ENCODE measurements around the gene PDE3B. TPM values are rescaled to one million over a fixed set of nuclear protein-coding genes. Genes with fewer than 3 reads are reported as not detected.
"Not testable (repeated sequence)": the region's sequence is repeated elsewhere in the genome, so short reads cannot be mapped to it uniquely, and the experiment has no call there.

PDE3B gene
- 1 to 10 TPM; 1.3 to 4.3 (median 2.1) TPM for polyA plus RNA-seq (ENCODE audit: insufficient read length in 10 of 10)
- long read RNA-seq, donor 1 = 0 reads
- long read RNA-seq, donor 2 = 0 reads
- long read RNA-seq, donor 3 = 0 reads
- long read RNA-seq, donor 4 = 0 reads
- long read RNA-seq, donor 5, full-length matches to known transcripts = 2 of 2 reads
- long read RNA-seq, donor 5, partial matches to known transcripts = 0 of 2 reads
- long read RNA-seq, donor 5, other reads (novel, unspliced or antisense) = 0 of 2 reads
- long read RNA-seq, donor 6 = 0 reads
- long read RNA-seq, donor 7, full-length matches to known transcripts = 1 of 1 reads
- long read RNA-seq, donor 7, partial matches to known transcripts = 0 of 1 reads
- long read RNA-seq, donor 7, other reads (novel, unspliced or antisense) = 0 of 1 reads
- long read RNA-seq, donor 8 = 0 reads
- long read RNA-seq, donor 9 = 0 reads

DNA sequence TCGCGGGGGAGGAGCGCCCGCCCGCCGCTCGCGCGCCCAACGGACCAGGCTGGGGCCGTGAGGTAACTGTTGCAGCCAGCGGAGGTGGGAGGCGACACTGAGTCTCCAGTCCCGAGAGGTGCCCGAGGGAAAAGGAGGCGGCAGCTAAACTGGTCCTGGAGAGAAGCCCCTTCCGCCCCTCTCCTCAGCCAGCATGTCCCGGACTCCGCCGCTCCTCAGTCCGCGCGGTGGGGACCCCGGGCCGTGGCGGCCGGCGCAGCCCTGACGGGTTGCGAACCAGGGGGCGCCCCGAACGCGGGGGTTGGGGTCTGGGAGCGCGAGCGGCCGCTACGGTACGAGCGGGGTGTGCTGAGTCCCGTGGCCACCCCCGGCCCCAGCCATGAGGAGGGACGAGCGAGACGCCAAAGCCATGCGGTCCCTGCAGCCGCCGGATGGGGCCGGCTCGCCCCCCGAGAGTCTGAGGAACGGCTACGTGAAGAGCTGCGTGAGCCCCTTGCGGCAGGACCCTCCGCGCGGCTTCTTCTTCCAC, at the start of gene PDE3B:
PDE3B (plus strand) TSS at position 108 of the 529 bp plus-strand sequence; CDS start at position 380, 272 bp downstream.
- peak; percentile 53 to 85 (median 71) for DNase-seq

- DNase-seq = not testable (repeated sequence)
Measured at GRCh38 chr11:14595261-14595660, 48.3 kb upstream of the PDE3B start.

DNA sequence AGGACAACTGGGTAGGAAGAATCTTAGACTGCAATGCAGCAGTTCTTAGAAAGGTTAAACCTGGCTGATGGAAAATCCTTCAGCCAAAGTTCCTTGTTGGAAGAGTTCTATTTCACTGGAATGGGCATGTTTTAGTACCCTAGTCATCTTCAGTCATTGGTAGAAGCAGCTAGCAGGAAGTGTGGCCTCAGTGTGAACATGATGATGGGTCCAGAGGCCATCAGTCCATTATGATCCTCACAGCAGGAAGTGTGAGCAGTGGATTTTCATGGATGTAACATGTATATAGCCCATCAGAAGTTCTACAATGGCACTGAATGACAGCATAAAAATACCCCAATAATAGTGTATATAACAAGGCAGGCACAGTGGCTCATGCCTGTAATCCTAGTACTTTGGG, 35.9 kb upstream of the PDE3B start:
- no peak for DNase-seq

- no peak for DNase-seq
Measured at GRCh38 chr11:14609902-14610301, 33.7 kb upstream of the PDE3B start.

DNA sequence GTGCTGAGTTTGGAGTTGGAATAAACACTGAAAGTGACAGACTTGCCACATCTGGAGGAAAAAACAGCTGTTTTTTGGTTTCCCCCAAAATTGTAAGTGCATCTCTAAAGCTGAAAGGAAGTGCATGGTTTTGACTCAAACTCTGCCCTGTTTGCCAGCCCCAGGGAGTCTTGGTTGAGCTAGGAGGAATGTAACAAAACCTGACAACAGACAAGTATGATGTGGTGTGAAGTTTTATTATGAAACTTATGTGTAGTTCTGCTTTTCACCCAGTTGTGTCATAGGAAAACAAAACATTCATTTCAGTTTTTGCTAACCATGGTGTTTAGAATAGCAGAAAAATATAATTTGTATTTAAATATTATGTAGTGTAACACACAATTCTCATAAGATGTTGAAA, 31.7 kb upstream of the PDE3B start:
- peak in 1 of 3 donors; percentile 2 for DNase-seq

DNA sequence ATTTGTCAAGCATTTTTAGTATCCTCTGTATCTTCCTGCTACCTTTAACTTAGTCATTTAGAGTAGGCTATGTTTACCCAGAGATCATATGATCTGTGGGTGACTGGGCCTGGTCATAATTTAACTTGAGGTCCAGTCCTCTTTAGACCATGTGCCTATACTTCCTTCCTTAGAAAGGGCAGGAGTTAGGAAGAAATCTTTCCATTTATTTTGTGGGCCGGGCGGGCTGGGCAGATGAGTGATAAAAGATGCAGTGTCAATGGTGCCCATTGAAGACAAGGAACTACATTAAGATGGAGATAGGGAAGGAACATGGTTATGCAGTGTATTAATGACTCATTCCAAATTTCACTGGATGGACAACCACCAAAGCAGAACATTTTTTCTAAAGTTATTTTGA, 30.9 kb upstream of the PDE3B start:
- no peak for DNase-seq

DNA sequence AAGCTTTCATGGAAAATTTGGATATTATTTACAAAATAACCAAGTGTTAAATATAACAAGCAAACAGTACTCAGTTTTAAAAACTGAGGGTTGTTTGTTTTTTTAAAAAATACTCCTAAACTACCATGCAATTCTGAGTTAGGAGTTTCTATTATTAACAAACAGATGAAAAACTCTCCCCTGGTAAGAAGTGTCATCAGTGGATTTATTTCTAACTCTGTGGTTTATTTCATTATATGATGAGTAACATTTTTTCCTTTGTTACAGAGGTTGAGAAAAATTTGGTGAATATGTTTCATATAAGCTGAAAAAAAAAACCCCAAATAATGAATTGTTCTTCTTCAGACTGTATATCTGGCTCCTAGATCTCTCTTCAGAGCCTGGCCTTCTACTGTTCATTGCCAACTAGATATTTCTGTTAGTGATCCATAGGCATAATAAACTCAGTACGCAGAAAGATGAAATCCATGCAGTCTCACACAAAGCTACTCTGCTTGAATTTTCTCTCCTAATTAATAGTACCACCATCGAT, 29.4 kb upstream of the PDE3B start:
- DNase-seq = no peak

- no peak for DNase-seq
Measured at GRCh38 chr11:14617241-14618027, 26.2 kb upstream of the PDE3B start.

DNA sequence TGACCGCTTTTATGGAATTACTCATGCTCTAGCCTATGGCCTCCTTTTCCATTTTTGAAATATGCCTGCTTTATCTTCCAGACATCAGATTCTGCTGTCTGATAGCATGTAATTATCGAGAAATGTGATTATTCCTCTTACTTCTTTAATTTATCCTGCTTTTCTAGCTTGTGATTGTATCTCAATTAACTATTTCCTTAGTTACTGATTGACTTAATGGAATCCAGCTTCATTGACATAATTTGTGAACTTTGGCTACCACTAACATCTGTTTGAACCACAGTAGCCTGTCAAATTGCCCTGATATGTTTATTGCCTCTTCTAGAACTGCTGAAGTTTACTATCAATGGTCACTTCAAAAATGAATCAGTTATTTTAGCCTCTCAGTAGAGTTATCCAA, 25.5 kb upstream of the PDE3B start:
- DNase-seq = no peak

DNA sequence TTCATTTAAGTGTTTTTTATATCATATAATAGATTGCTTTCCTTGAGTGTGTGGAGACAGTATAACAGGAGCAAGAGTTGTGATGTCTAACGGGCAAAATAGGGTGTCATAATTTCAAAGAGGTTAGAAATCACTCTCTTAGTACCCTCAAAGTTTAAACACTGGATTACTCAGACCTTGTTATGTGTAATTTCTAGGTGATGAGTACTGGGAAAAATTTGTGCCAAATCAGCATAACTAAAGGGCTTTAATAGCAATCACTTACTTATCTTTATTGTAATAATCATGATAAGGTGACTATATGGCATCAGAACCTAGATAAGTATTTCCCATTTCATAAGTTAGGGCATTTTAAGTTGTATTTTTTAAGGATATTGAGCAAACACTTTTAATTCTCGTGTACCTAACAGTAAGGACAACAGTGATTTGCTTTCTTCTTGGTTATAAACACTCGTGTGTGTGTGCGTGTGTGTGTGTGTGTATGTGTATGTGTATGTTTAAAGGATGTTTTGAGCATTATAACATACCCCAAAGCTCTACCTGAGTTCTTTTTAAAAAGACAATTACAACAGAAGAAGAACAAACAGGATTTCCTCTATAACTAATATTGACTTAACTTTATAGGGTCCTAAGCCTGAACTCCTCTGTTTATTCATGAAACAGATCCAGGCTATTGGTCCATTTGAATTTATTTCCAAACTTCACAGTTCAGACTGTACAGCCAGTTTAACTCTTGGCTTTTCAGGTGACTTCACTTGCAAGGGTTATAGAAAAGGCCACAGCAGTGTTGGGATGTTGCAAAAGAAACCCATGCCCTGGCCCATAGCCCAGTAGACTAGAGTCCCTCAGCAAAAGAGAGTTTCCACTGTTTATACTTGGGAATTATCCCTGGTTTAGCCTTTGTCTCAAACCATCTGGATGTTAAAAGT, 23.7 kb upstream of the PDE3B start:
- peak in 1 of 3 donors; percentile 2 for DNase-seq

DNA sequence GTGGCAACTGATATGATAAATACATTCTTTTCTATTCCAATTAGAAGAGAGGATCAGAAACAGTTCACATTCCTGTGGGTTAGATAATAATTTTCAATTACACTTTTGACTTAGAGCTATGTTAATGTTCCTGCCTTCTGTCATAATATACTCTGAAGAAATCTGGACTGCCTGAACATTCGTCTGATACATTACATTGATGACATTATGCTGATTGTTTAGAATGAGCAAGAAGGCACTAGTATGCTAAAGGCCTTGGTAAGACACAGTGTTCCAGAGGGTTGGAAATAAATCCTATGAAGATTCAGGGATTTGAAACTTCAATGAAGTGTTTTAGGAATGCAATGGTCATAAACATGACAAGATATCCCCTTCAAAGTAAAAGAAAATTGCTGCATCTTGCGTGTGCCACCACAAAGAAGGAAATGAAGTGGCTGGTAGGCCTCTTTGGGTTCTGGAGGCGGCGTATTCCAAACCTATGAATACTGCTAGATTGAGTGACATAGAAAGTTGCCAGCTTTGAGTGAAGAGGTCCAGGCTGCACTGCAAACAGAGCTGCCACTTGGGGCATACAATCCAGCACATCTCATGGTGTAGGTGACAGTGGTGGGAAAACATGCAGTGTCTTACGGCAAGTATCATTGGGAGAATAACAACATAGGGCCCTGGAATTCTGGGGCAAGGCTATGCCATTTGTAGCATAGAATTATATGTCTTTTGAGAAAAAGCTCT, 21.2 kb upstream of the PDE3B start:
- no peak for DNase-seq

DNA sequence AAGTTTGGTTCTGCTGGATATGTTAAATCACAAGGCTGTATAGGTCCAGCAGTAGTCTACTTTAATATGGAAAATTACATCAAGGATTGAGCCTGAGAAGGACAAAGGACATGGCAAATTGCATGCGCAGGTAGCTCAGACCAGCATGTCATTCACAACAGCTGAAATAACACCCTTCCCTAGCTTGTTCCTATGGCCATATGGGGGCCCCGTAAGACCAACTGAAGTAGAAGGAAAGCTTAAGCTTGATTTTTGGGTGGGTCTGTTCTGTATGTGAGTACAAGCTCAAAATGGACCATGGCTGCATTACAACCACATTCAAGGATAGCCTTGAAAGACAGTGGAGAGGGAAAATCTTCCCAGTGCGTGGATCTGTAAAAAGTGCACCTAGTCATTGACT, 20.6 kb upstream of the PDE3B start:
- no peak for DNase-seq

GRCh38 chr11:14625586-14626205, 17.9 kb upstream of the PDE3B start:
- peak in 1 of 3 donors; percentile 20 for DNase-seq

DNA sequence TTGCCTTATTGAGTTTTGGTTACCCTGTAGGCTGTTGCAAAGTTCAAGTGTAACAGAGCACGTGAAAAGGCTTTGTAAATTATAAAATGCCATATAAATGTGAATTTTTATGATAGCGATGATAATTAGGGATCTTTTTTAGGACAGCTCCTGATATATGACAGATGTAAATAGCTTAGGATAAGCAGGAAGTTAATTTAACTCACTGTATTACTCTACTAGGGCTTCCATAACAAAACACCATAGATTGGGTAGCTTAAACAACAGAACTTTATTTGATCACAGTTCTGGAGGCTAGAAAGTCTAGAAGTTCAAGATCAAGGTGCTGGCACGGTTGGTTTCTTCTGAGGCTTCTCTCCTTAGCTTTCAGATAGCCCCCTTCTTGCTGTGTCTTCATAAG, 17.0 kb upstream of the PDE3B start:
- no peak for DNase-seq

GRCh38 chr11:14633506-14634224, 9.9 kb upstream of the PDE3B start:
- not testable (repeated sequence) for DNase-seq

DNA sequence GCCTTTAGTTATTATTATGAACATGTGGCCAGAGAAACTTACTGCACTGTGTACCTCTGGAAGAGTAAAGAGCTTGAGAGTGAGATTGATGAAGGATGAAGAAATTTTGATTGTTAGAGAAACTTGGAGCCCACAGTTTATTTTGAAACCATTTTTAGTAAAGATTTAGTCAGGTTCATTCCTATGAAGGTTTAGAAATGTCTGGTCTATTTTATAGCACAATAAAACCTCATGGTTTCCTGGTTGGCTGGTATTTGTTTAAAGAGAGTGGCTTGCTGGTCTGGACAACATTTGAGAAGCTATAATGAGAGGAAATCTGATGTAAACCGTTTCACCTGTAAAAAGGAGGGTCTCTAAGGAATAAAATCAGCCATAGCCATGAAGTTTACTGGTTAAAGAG, 8.8 kb upstream of the PDE3B start:
- DNase-seq = no peak

- no peak for DNase-seq
Measured at GRCh38 chr11:14635546-14635945, 8.1 kb upstream of the PDE3B start.

GRCh38 chr11:14636119-14636518, 7.5 kb upstream of the PDE3B start:
- DNase-seq = no peak

DNA sequence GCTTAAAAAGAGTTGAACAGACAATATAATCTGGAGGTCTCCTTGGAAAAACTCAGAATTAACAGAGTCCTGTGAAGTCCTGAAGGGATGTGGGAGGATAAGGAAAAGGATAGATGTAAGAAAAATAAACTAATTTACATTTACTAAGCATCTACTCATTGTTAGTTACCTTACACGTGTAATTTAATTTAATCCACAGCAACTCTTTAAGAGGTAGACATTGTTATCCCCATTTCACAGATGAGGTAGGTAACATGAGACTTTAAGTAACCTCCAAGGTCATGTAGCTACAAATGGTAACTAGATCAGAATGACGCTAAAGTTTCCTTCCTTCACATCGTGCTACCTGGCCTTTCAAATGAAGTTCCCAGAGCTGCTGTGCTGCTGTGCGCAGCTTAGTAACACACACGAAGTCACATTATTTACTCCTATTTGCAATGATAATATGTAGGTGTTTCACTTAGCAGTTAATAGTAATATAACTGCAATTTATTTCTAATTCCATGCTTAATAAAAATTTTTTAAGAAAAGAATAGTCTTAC, 5.7 kb upstream of the PDE3B start:
- no peak for DNase-seq

Measured in muscle of back (tissue), 13 donors.